GM03348 (cell line): ENCODE results near the gene ZNF410.

Experiments used
- DNase-seq: peaks from one replicate; pipeline ENCODE4 v3.0.0; 2012; ENCODE audit warnings: low spot score

ZNF410 gene

GRCh38 chr14:73953731-73954130 lies 67.1 kb downstream of the ZNF410 start:
- no peak for DNase-seq

DNA sequence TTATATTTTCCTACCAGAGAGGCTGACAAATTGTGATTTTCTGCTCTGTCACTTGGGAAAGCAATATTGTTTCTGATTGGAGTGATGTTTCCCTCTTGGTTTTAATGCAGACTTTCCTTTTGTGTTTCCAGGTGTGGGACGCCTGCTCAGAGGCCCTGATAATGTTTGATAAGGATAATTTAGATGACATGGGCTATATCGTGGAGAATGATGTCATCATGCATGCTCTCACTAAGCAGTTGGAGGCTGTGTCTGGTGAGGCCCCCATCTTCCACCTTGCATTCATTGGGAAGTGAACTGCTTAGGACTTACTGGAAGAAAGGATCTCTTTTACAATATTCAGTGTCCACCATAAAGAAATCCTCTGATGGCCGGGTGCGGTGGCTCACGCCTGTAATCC lies 69.0 kb downstream of the ZNF410 start:
- no peak for DNase-seq

GRCh38 chr14:73958591-73958990 lies 71.9 kb downstream of the ZNF410 start:
- no peak for DNase-seq

DNA sequence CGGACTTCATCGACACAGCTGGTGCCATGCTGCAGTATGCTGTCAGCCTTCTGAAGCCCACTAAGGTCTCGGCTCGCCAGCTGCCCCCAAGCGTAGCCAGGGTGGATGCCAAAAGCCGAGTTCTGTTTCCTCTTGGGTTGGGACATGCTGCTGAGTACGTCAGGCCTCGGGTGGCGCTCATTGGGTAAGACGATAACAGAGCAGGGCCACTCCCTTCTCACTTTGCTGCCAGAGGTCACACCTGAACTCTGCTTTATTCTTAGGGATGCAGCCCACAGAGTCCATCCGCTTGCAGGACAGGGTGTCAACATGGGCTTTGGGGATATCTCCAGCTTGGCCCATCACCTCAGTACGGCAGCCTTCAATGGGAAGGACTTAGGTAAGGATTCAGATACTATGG lies 74.5 kb downstream of the ZNF410 start:
- no peak for DNase-seq

DNA sequence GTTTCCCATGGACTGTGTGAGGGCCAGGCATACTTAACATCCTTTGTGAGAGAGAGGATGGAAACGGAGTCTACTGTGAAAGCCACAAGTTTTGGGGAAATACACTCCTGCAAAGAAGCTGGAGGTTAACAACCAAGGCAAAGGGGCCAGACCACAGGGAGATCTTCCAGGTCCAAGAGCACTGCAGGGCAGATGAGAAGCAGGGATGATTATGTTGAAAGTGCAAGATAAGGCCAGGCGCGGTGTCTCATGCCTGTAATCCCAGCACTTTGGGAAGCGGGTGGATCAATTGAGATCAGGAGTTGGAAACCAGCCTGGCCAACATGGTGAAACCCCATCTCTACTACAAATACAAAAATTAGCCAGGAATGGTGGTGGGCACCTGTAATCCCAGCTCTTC lies 78.6 kb downstream of the ZNF410 start:
- DNase-seq: no peak

GRCh38 chr14:73968885-73969284 lies 82.2 kb downstream of the ZNF410 start:
- DNase-seq: no peak

GRCh38 chr14:73973497-73973896 lies 86.8 kb downstream of the ZNF410 start:
- no peak for DNase-seq

DNA sequence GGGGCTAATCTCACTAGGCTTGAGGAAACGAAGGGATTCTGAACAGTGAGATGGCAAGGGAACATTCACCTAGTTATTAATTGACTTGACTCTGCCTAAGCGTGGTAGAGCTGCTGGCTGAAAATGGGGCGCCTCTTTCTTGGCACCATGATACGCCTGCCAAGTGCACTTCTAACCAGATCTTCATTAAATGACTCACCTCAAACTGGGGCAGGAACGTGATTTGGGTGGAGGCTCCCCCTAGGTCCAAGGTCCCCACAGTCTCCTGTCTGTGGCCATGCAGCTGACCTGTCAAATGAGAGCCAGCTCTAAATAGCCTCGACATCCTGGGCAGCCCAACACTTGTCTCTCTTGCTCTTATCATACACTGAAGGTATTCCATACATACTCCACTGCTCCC lies 89.5 kb downstream of the ZNF410 start:
- DNase-seq: no peak

DNA sequence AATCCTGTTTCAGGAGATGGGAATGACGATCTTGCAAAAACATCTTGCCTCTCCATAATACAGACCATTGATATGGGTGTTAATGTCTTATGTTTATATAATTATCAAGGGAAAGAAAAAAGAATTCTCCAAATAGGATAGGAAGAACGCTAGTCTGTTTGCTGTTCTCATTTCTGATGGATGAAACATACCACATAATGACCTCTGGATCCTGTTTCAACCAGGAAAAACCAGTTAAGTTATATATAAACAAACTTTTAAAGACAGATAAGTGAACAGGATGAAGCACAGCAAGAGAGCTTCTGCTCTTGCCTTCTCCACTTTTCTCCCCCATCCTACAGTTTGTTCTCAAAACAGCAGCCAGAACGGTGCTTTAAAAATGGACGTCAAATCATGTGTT lies 91.2 kb downstream of the ZNF410 start:
- DNase-seq: no peak
